Fibroblast of skin of abdomen (primary cell): Measurements from ENCODE around the gene COLEC11.
"Not testable (repeated sequence)": the region's sequence is repeated elsewhere in the genome, so short reads cannot be mapped to it uniquely, and the experiment has no call there.

Experiments used
- DNase-seq: peaks from one replicate; pipeline ENCODE4 v3.0.0-alpha.2; 2013

The COLEC11 gene

DNA sequence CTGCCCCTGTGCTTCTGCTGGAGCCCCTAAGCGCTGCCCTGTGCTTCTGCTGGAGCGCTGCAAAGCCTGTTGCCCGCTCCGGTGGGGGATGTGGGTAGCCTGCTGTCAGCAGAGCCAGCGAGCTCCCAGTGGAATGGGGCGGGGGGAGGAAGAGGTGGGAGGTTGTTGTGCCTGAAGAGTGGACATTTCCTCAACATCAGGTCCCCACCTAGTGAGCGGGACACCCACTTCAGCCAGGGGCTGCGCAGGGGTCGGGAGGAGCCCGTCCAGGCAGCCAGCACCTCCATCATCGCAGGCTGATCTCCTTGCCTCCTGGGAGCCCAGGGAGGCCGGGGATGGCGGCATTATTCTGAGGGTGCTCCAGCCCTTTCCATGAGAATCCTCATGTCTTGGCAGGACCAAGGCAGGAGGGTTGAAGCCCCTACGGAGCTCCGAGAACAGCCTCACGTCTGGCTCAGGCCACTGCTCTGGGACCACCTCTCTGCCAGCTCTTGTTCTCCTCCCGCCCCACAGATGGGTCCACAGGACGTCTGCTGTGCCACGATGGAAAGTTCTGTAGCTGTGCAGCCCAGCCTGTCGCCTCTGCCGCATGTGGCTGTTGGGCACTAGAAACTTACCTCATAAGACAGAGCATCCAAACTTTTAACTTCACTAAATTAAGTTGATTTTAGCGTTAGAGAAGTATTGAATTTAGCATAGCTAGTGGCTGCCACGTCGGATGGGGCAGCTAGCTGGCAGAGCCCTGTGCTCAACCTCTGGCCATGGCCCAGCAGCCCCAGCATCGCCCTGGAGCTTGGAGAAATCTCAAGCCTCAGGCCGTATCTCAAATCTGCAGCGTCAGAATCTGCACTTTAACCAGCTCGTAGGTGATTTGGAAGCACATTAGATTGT, 61.2 kb downstream of the COLEC11 start:
- DNase-seq: no peak

- no peak for DNase-seq
Observed at GRCh38 chr2:3656762-3657721, 62.1 kb downstream of the COLEC11 start.

- DNase-seq: no peak
Observed at GRCh38 chr2:3657881-3658280, 63.0 kb downstream of the COLEC11 start, which contains the start of gene ALLC. Gene ALLC (plus strand): TSS chr2:3658200. CDS start chr2:3671158, 12,958 bp downstream.

DNA sequence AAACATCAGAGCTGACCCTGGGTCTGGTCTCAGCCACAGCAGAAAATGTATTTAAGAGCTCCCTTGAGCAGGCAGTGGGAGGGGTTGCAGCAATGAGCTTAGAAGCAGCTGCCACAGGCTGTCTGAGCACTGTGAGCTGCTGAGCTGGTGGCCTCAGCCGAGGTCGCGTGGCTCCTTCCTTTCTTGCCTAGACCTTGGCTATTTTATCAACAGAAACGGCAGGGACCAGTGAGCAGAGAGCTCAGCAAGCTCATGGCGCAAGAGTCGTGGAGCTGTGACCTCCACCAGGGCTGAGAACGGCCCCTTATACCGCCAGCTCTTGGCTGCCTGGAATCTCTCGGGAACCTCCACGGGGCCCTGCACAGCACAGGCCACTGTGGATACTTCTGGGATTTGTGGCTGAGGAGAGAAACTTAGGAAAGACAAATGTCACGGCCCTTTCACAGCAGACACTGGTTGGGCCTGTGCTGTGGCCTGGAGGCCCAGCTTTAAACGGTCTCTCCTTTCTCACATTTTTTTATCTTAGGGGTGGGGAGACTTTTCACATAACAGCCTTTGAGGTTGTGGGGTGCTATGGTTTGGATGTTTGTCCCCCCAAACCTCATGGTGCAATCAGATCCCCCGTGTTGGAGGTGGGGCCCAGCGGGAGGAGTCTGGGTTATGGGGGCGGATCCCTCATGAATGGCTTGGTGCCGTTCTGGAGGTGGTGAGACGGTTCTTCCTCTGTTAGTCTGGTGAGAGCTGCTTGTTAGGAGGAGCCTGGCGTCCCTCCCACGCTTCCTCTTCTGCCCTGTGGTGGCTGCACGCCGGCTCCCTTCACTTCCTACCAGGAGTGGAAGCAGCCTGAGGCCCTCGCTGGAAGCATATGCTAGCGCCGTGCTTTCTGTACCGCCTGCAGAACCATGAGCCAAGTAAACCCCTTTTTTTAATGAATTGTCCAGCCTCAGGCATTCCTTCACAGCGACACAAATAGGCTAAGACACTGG, 64.8 kb downstream of the COLEC11 start:
- no peak for DNase-seq

- DNase-seq: not testable (repeated sequence)
Observed at GRCh38 chr2:3660640-3661039, 65.7 kb downstream of the COLEC11 start.

DNA sequence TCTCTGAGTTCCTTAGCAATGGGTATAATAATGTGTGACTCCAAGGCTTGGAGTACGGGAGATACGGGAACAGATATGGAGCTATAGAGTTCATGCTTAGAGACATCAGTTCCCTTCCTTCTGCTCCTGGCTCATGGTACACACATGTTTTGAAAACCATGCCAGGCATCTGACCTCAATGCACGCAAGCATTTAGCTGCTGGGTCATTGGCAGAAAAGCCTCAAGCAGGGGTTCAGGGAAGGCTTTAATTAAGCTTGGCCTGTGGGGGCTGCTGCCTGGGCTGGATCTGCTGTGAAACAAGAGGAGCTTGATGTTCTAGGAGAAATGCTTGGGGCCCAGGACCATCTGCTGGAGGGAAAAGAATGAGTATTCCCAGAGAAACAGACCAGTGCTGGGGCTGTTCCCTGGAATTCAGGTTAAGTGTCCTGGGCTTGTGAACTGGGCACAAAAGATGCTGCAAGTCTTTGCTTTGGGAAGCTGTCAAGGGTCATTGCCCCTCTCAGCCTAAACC, 66.3 kb downstream of the COLEC11 start:
- DNase-seq: no peak

- peak; percentile 20 for DNase-seq
Observed at GRCh38 chr2:3662239-3662638, 67.3 kb downstream of the COLEC11 start.

DNA sequence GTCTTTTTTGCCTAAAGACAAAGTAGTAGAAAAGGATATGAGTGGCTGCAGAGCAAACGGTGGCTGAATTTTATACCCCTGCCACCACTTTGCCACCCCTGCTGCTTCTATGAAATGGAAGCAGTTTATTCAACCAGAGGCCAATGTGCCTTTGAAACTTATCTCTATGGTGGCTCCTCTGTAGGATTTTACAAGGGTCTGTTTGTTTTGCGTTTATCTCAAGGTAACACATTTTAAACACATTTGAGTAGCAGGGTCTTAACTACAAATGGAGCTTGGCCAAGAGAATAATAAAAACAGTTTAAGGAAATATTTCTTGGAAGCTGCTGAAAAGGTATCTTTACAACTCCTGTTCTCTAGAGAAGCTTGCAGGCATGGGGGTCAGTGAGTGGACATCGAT, 69.2 kb downstream of the COLEC11 start:
- no peak for DNase-seq

DNA sequence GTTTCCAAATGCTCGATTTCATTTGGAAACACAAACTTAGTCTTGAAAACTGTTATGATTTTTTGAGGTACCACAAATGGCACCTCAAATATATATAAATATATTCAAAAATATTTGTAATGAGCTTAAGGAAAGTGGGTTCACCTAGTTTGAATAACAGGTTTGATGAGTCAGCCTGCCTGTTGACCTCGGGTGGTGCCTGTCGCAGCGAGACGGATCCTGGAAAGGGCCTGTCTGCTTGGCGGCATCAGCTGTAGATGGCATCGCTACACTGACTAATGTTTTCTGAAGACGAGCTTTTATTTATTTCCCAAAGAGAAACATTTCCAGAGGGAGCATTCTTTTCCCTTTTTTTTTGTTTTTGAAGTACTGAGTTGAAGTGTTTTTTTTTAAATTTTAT, 70.0 kb downstream of the COLEC11 start:
- no peak for DNase-seq

GRCh38 chr2:3665886-3666612, 71.1 kb downstream of the COLEC11 start:
- DNase-seq: no peak

DNA sequence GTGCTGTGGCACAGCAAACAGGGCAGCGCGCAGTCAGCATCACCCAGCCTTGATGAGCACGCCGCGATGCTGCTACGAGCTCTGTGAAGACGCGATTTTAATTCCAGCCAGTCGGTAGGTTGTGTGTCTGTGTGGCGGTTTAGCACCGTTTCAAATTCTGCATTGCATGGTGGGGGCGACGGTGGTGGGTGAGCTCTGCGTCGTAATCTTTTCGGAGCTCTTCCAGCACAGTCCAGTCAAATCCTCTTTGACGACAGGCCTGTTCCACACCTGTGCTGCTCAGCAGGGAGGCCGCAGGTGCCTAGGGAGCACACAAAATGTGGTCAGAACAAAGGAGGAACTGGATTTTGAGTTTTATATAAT, 71.7 kb downstream of the COLEC11 start:
- DNase-seq: no peak

GRCh38 chr2:3667151-3667631, 72.3 kb downstream of the COLEC11 start:
- DNase-seq: no peak

DNA sequence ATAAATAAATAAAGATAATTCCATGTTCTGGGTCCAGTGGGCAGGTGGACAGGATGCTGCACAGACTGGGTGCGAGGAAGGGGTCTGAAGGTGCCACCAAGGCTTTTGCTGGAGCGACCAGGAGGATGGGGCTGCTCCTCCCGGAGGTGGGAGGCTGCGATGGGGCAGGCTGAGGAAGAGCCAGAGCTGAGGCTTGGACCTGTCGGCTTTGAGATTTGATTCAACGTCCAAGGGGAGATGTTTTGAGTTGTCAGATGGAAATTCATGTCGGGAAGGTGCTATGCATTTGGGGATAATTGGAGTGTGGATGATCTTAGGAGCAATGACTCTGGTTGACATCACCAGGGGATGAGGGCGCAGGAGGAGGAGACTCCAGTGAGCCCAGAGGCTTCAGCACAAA, 74.7 kb downstream of the COLEC11 start:
- no peak for DNase-seq

DNA sequence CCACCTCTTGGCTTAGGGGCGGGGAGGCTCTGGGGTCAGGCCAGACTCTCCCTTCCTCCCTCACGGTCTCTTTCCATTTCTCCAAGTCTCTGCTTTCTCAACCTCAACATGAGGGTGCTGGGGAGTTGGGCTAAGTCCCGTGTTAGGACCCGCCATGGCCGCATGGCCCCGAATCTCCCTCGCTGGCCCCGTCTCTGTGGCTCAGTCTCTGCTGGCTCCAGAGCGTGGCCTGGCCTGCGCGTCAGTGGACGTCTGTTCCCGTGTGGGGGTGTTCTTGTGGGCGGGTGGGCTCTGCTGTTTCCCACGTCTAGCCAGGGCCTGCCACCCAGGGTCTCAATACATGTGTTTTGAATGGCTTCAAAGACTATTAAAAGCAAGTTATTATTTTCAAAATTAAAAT, 75.5 kb downstream of the COLEC11 start:
- no peak for DNase-seq

GRCh38 chr2:3670941-3671340, 76.0 kb downstream of the COLEC11 start:
- no peak for DNase-seq

DNA sequence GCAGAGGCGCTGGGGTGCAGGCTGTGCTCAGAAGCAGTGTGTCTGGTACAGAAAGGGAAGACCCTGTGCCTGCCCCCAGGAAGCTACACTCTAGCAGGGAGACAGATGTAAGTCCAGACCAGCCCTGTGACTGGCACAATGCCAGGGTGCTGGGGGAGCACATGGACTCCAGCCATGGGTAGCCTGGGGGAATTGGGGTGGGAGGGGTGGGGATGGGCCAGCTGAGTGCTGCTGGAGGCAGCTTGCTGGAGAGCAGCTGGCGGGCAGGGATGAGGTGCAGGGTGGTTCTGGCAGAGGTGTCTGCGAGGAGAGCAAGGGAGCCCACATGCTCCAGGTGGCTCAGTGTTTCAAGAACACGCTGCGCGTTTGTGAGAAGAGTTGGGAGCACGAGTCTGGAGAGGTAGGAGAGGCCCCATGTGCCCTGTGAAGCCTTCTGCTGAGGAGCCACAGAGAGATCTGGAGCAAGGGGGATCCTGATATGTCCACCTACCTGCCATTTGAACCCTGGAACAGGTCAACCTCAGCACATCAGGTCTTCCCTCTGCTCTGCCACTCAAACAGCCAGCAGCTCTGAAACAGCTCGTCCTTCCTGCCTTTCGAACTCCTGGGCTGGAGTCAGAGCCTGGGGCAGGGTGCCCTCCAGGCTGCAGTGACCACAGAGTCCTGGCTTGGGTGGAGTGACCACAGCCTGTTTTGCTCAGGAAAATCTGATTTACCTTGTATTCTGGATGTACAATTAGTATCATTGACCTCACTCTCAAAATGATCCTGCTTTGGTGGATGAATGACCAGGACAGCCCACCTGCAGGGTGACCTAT, 78.2 kb downstream of the COLEC11 start:
- DNase-seq: no peak

DNA sequence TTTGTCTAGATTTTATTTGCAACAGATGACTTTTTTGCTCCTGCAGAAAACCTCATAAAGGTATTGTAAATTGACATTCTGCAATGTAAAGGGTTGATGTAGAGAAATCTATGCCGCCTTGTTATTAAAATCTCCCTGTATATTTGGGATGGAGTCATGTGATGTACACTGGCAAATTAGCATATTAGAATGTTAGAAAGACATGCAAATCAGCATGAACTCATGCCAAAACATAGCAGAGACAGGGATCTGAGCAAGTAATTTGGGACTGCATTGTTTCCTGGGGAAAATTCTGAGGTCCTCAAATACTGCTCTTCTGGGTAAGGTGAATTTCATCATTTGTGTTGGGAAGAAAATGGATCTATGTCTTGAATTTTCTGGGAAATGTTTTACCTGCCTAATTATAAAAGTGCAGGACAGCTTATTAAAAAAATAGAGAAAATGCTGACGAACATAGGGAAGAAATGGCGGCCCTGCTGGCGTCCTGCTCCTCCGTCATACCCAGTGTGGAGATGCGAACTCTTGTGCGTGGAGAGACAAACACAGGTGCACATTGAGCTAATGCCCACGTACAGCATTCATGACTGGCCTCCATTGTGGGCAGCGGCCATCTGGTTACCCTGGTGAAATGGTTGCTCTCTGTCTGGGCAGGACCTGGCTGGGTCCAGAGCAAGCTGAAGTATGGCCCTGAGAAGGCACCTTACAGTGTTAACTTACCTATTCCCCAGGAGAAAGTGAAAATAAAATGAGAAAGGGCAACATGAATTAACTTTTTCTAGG, 79.3 kb downstream of the COLEC11 start:
- DNase-seq: no peak

GRCh38 chr2:3675687-3676086, 80.8 kb downstream of the COLEC11 start:
- DNase-seq: no peak

DNA sequence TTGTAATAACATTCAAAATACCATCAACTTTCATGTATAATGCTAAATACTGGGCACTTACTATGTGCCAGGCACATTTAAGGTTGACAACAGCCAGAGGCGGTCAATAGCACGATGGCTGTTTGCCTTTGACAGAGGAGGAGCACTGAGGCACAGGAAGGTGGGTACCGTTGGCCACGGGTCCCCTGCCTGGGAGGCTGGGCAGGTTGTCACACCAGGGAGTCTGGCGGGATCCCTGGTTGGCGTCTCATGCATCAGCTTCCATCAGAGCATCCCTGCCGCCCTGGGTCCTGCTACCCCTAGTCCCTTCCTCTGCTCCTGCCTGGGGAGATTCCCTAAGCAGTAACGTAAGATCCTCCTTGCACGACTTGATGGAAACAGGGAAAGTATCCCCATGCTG, 82.5 kb downstream of the COLEC11 start:
- no peak for DNase-seq
